ENCODE data around the gene TRIM72.

- TF ChIP-seq, protein P1, sequence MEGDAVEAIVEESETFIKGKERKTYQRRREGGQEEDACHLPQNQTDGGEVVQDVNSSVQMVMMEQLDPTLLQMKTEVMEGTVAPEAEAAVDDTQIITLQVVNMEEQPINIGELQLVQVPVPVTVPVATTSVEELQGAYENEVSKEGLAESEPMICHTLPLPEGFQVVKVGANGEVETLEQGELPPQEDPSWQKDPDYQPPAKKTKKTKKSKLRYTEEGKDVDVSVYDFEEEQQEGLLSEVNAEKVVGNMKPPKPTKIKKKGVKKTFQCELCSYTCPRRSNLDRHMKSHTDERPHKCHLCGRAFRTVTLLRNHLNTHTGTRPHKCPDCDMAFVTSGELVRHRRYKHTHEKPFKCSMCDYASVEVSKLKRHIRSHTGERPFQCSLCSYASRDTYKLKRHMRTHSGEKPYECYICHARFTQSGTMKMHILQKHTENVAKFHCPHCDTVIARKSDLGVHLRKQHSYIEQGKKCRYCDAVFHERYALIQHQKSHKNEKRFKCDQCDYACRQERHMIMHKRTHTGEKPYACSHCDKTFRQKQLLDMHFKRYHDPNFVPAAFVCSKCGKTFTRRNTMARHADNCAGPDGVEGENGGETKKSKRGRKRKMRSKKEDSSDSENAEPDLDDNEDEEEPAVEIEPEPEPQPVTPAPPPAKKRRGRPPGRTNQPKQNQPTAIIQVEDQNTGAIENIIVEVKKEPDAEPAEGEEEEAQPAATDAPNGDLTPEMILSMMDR (IDR thresholded peaks at IDR 0.05), result no peak
- TF ChIP-seq EP300 (IDR thresholded peaks at IDR 0.05), result no peak
Measured at GRCh38 chr16:31189412-31189778, 24.5 kb upstream of the TRIM72 start.
